HG03575 (cell line): Measurements from ENCODE around the gene KLHDC8B.

Experiments
- ATAC-seq: cut with Tn5 transposase; IDR thresholded peaks from one replicate; pipeline ENCODE4 v1.9.1; 2021; ENCODE audit not compliant: unreplicated experiment, insufficient number of reproducible peaks, low FRiP score; ENCODE audit errors: extremely low read depth

Gene KLHDC8B

GRCh38 chr3:49157289-49157688, 14.1 kb upstream of the KLHDC8B start:
- no peak for ATAC-seq

GRCh38 chr3:49158103-49158709, 13.2 kb upstream of the KLHDC8B start:
- ATAC-seq, result no peak

- no peak for ATAC-seq
Observed at GRCh38 chr3:49158792-49159191, 12.6 kb upstream of the KLHDC8B start.

- no peak for ATAC-seq
Observed at GRCh38 chr3:49161197-49161596, 10.2 kb upstream of the KLHDC8B start.

- no peak for ATAC-seq
Observed at GRCh38 chr3:49161808-49162530, 9.4 kb upstream of the KLHDC8B start.

- ATAC-seq, result no peak
Observed at GRCh38 chr3:49162751-49163419, 8.5 kb upstream of the KLHDC8B start.

GRCh38 chr3:49163609-49164008, 7.8 kb upstream of the KLHDC8B start:
- ATAC-seq, result no peak

GRCh38 chr3:49164983-49165720, 6.2 kb upstream of the KLHDC8B start:
- ATAC-seq, result no peak

- ATAC-seq, result no peak
Observed at GRCh38 chr3:49165771-49166751, 5.3 kb upstream of the KLHDC8B start, which contains the start of gene CCDC71. Gene CCDC71, minus strand, starts transcription at chr3:49166331. Its CDS starts 2,123 bp downstream, at chr3:49164208.

GRCh38 chr3:49166752-49167556, 4.4 kb upstream of the KLHDC8B start:
- ATAC-seq, result no peak

GRCh38 chr3:49170744-49171118, 667 bp upstream of the KLHDC8B start:
- no peak for ATAC-seq

GRCh38 chr3:49171775-49172500, 540 bp downstream of the KLHDC8B start:
- ATAC-seq, result no peak

- no peak for ATAC-seq
Observed at GRCh38 chr3:49172551-49173041, 1.2 kb downstream of the KLHDC8B start.

- ATAC-seq, result no peak
Observed at GRCh38 chr3:49173116-49173791, 1.9 kb downstream of the KLHDC8B start.

GRCh38 chr3:49173792-49174170, 2.4 kb downstream of the KLHDC8B start:
- no peak for ATAC-seq

- ATAC-seq, result no peak
Observed at GRCh38 chr3:49174397-49174985, 3.1 kb downstream of the KLHDC8B start.
